Body of pancreas (tissue), 4 donors: Measurements from ENCODE around the gene TBC1D10A.

ENCODE experiments used
- CTCF ChIP-seq, 7 experiments: fragments of 450-650 bp in 4 of 7; fragments of 200-600 bp in 3 of 7; sonication (generic) in 3 of 7; IDR thresholded peaks; one replicate each; pipeline ENCODE4 v1.5.1; 2016 to 2019; ENCODE audit warnings: antibody characterized with exemption in 7 of 7
- POLR2A ChIP-seq, 3 donors: fragments of 450-650 bp; IDR thresholded peaks; one replicate each; pipeline ENCODE4 v1.6.1; 2016; ENCODE audit warnings: antibody characterized with exemption in 3 of 3, mild to moderate bottlenecking in 2 of 3

- TF ChIP-seq CTCF (IDR thresholded peaks at IDR 0.05) (no peak), POLR2A (IDR thresholded peaks at IDR 0.05) (no peak)
Observed at GRCh38 chr22:30338802-30339201, 12.1 kb upstream of the TBC1D10A start.
